ENCODE results near the gene CADPS.
A peak's percentile ranks its signal among the peaks of the same experiment; 100 is the strongest.

CADPS gene

GRCh38 chr3:62873761-62874710 lies 1.2 kb downstream of the CADPS start:
- TF ChIP-seq ZFX (IDR thresholded peaks at IDR 0.05; ENCODE audit: borderline replicate concordance) (no peak), CTCF (IDR thresholded peaks at IDR 0.05) (peak; percentile 70)
- no peak overlapping the region for H3K27ac ChIP-seq

DNA sequence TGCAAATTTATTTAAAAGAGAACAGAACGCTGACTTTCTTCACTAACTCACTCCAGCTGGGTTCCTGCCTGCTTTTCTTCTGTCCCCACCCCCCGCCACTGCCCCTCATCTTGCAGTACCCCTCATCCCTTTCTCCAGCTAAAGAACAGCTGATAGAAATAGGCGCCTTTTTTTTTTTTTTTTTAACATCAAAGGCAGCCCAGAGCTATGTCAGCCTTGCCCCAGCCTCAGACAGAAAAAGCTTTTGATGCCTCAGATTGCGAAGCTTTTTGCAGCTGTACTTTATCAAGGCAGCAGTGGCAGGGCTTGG lies 1.8 kb downstream of the CADPS start:
- no peak for TF ChIP-seq CTCF (IDR thresholded peaks at IDR 0.05)
- TF ChIP-seq ZFX (IDR thresholded peaks at IDR 0.05; ENCODE audit: borderline replicate concordance), result no peak
- no peak overlapping the region for H3K27ac ChIP-seq

DNA sequence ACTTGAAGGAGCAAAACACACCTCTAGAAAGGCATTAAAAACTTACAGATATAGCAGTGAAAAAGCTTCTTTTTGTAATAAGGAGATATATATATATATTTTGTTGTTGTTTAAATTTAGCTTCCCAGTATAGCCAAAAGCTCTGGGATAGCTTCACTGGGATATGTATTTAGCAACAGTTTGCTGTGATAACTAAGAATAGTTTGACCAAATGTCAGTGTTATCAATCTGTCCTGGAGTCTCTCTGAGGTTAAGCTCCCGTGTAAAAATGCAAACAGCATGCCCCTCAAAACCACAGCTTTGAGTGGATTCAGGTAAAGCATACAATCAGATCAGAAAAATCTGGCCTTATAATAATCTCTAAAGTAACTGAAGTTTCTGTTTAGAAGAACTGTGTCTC lies 2.9 kb downstream of the CADPS start:
- no peak overlapping the region for H3K27ac ChIP-seq

DNA sequence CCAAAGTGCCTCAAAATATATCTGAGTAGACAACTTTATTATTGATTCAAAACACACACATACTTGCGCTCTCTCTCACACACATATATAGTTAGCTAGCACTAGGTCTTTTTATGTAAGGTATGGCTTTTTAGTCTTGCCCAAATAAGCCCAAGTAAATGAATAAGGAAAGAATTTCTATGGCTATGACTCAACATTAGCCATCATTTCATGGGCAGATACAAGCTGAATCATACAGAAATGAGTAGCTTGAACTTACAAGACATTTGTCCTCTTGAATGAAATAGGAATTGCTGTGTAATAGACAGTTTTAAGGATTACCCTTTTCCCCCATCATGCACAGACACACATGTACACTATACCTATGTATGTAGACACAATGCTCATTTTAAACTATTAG lies 4.9 kb downstream of the CADPS start:
- no peak for TF ChIP-seq ZFX (IDR thresholded peaks at IDR 0.05; ENCODE audit: borderline replicate concordance)
- no peak for TF ChIP-seq CTCF (IDR thresholded peaks at IDR 0.05)
- no peak overlapping the region for H3K27ac ChIP-seq

More for the DNA sequence above, 2.9 kb downstream of the CADPS start:
- no peak for TF ChIP-seq CTCF (IDR thresholded peaks at IDR 0.05)
- TF ChIP-seq ZFX (IDR thresholded peaks at IDR 0.05; ENCODE audit: borderline replicate concordance), result no peak

- no peak for TF ChIP-seq ZFX (IDR thresholded peaks at IDR 0.05; ENCODE audit: borderline replicate concordance)
- no peak for TF ChIP-seq CTCF (IDR thresholded peaks at IDR 0.05)
- no peak overlapping the region for H3K27ac ChIP-seq
These were observed 11.6 kb downstream of the CADPS start for GRCh38 chr3:62863648-62864047.

- TF ChIP-seq ZFX (IDR thresholded peaks at IDR 0.05; ENCODE audit: borderline replicate concordance) (no peak), CTCF (IDR thresholded peaks at IDR 0.05) (no peak)
- H3K27ac ChIP-seq, result no peak overlapping the region
These were observed 15.9 kb downstream of the CADPS start for GRCh38 chr3:62859203-62859791.

DNA sequence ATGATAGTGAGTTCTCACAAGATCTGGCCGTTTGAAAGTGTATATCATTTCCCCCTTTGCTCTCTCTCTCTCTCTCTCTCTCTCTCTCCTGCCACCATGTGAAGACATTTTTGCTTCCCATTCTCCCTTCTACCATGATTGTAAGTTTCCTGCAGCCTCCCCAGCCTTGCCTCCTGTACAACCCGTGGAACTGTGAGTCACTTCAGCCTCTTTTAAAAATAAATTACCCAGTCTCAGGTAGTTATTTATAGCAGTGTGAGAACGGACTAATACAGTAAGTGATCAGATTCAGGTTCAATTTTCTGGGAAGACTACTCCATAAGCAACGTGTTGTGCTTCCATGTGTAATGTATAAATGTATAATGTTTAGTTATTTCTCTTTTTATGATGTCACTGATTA lies 29.2 kb downstream of the CADPS start:
- no peak overlapping the region for H3K27ac ChIP-seq
- TF ChIP-seq ZFX (IDR thresholded peaks at IDR 0.05; ENCODE audit: borderline replicate concordance) (no peak), CTCF (IDR thresholded peaks at IDR 0.05) (no peak)

Measured in 22Rv1 (cell line).